OCI-LY7 (cell line): ENCODE measurements around the gene ZNF160. TPM values are rescaled to one million over a fixed set of nuclear protein-coding genes. Genes with fewer than 3 reads are reported as not detected.

Experiments used
- BruUV-seq: library from RNA; stranded (reverse); fragments of 400-500 nt; replicated peaks from 2 replicates; lab custom pipeline; 2021; lab: Mats Ljungman, UMichigan
- CTCF ChIA-PET: fragments of 300-600 bp; sonication (Branson Sonifier 250); formaldehyde crosslinking; loops from one replicate; lab custom pipeline; 2022; ENCODE audit warnings: antibody characterized with exemption; ENCODE audit not compliant: unreplicated experiment; lab: Charles Lee
- POLR2A ChIA-PET: fragments of 300-600 bp; sonication (Branson Sonifier 250); formaldehyde crosslinking; loops from one replicate; lab custom pipeline; 2022; ENCODE audit warnings: antibody characterized with exemption; lab: Charles Lee
- DNase-seq: peaks from one replicate; pipeline ENCODE4 v3.0.0-alpha.2; 2015; ENCODE audit warnings: low spot score
- H2AFZ ChIP-seq: fragments of 200-600 bp; sonication (generic), shearing (Covaris generic); 2 replicates; pipeline ENCODE4 v1.6.1; 2014; ENCODE audit warnings: mild to moderate bottlenecking, antibody characterized with exemption, low read length, moderate library complexity
- H3K27ac ChIP-seq: fragments of 200-600 bp; sonication (generic); 2 replicates; pipeline ENCODE4 v1.5.1; 2014; ENCODE audit warnings: mixed run types, low read depth, mild to moderate bottlenecking, moderate library complexity, low read length, inconsistent platforms; ENCODE audit not compliant: poor library complexity, severe bottlenecking
- H3K36me3 ChIP-seq: fragments of 200-600 bp; sonication (generic); 2 replicates; pipeline ENCODE4 v1.6.1; 2014; ENCODE audit warnings: mild to moderate bottlenecking, antibody characterized with exemption, low read length, moderate library complexity, mixed read lengths; ENCODE audit not compliant: insufficient read depth
- H3K4me1 ChIP-seq: fragments of 200-600 bp; sonication (generic); 2 replicates; pipeline ENCODE4 v1.5.1; 2014; ENCODE audit warnings: mild to moderate bottlenecking, low read length; ENCODE audit not compliant: insufficient read depth, poor library complexity, severe bottlenecking
- H3K4me2 ChIP-seq: fragments of 200-600 bp; sonication (generic); 2 replicates; pipeline ENCODE4 v1.6.1; 2014; ENCODE audit warnings: mild to moderate bottlenecking, low read length
- H3K4me3 ChIP-seq: fragments of 200-600 bp; sonication (generic); 2 replicates; pipeline ENCODE4 v1.5.1; 2014; ENCODE audit warnings: mild to moderate bottlenecking, low read depth, low read length; ENCODE audit not compliant: poor library complexity, severe bottlenecking
- H3K79me2 ChIP-seq: fragments of 200-600 bp; sonication (generic); 2 replicates; pipeline ENCODE4 v1.6.1; 2016; ENCODE audit warnings: low read depth, mild to moderate bottlenecking, low read length, moderate library complexity, mixed read lengths; ENCODE audit not compliant: insufficient read depth
- H3K9me2 ChIP-seq: fragments of 200-600 bp; sonication (generic); 2 replicates; pipeline ENCODE4 v1.6.1; 2016; ENCODE audit warnings: mild to moderate bottlenecking, low read length, mixed read lengths; ENCODE audit not compliant: insufficient read depth
- H3K9me3 ChIP-seq: fragments of 200-600 bp; sonication (generic); 2 replicates; pipeline ENCODE4 v1.6.1; 2014; ENCODE audit warnings: mild to moderate bottlenecking, mixed run types, low read length, mixed read lengths
- H4K20me1 ChIP-seq: fragments of 200-600 bp; sonication (generic); 2 replicates; pipeline ENCODE4 v1.6.1; 2014; ENCODE audit warnings: mild to moderate bottlenecking, antibody characterized with exemption, low read length, moderate library complexity, mixed read lengths; ENCODE audit not compliant: insufficient read depth
- EZH2phosphoT487 ChIP-seq: fragments of 200-600 bp; sonication (generic); IDR thresholded peaks from 2 replicates; pipeline ENCODE4 v1.6.1; 2018; ENCODE audit warnings: low read depth, borderline replicate concordance, mild to moderate bottlenecking, mixed run types, antibody characterized with exemption, low read length, moderate library complexity, mixed read lengths
- intact Hi-C: fragments of 100-400 bp; cut with micrococcal nuclease; formaldehyde crosslinking; loops from one replicate; pipeline ENCODE4 v1.10.0; 2022; ENCODE audit not compliant: unreplicated experiment
- total RNA-seq, 2 experiments: library from RNA; depleted of rRNA in 1 of 2; stranded (reverse); fragments of >200 nt in 1 of 2; shearing (Covaris generic) in 1 of 2; gene quantifications; 2 replicates each; pipeline ENCODE4 v1.2.3, GENCODE V29; 2014 to 2022
- TF ChIP-seq, protein P1 (sequence below): fragments of 200-600 bp; sonication (generic); conservative IDR thresholded peaks from 2 replicates; pipeline ENCODE4 v1.5.1; 2014; ENCODE audit warnings: mild to moderate bottlenecking, antibody characterized with exemption, low read length, moderate library complexity, mixed read lengths

ZNF160 gene
- total RNA-seq, 2 experiments from 2014 or later: 18.8 to 35.5 TPM

DNA sequence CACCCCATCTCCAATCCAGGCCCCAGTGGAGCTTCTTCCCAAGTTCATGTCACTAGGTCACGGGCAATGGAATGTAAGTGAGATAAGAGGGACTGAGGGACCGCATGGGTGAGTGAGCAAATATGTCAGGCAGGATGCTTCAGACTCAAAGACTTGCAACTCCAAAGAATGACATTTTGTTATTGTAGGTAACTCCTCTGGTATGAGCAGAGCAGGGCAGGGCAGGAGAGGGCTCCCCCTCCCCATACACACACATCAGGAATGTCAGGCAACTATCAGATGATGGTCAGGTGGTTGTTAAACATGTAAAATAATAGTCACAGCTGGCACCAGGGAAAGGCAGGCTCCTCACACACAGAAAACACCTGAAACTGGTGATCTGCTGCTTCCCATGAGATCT, 48.1 kb downstream of the ZNF160 start:
- intact Hi-C loops: no loop called here
- BruUV-seq: no TSS peak
- no peaks in the 10 kb centered on the region for H3K36me3 ChIP-seq

DNA sequence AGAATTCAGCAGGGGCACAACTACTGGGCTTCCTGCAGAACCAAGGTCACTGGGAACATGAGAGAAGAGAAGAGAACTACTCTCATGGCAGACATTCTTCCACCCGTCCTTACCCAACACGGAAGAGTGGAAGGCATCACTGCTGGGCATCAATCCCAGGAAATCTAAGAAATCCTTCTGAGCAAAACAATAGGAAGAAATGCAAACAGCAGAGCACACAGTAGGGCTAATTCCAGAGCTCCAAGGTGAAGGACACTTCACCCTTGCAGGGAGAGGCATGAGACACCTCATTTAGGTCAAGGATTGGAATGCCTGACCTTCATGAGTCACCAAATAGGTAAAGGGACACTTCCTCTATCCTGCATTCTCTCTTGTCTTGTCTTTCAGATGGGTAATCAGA, 55.8 kb downstream of the ZNF160 start:
- Histone ChIP-seq H3K9me2 (no peaks in the 10 kb centered on the region), H3K4me2 (no peak overlapping the region), H4K20me1 (no peaks in the 10 kb centered on the region), H3K79me2 (no peaks in the 10 kb centered on the region), H3K4me3 (no peak overlapping the region), H2AFZ (no peak overlapping the region), H3K4me1 (no peaks in the 10 kb centered on the region), H3K9me3 (no peaks in the 10 kb centered on the region), H3K27ac (no peak overlapping the region), H3K36me3 (no peaks in the 10 kb centered on the region)
- intact Hi-C loops: no loop called here
- DNase-seq: no peak
- no TSS peak for BruUV-seq
- TF ChIP-seq, protein P1, sequence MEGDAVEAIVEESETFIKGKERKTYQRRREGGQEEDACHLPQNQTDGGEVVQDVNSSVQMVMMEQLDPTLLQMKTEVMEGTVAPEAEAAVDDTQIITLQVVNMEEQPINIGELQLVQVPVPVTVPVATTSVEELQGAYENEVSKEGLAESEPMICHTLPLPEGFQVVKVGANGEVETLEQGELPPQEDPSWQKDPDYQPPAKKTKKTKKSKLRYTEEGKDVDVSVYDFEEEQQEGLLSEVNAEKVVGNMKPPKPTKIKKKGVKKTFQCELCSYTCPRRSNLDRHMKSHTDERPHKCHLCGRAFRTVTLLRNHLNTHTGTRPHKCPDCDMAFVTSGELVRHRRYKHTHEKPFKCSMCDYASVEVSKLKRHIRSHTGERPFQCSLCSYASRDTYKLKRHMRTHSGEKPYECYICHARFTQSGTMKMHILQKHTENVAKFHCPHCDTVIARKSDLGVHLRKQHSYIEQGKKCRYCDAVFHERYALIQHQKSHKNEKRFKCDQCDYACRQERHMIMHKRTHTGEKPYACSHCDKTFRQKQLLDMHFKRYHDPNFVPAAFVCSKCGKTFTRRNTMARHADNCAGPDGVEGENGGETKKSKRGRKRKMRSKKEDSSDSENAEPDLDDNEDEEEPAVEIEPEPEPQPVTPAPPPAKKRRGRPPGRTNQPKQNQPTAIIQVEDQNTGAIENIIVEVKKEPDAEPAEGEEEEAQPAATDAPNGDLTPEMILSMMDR: no peak
- TF ChIP-seq EZH2phosphoT487: no peak
- POLR2A ChIA-PET: no interaction called here
- CTCF ChIA-PET: no interaction called here

More for the DNA sequence above, 48.1 kb downstream of the ZNF160 start:
- Histone ChIP-seq H3K4me2 (no peak overlapping the region), H3K27ac (no peak overlapping the region), H3K79me2 (no peaks in the 10 kb centered on the region), H3K9me3 (no peaks in the 10 kb centered on the region), H3K4me3 (no peak overlapping the region), H4K20me1 (no peaks in the 10 kb centered on the region), H2AFZ (no peak overlapping the region), H3K9me2 (no peaks in the 10 kb centered on the region), H3K4me1 (no peaks in the 10 kb centered on the region)
- POLR2A ChIA-PET: no interaction called here
- no peak for DNase-seq
- CTCF ChIA-PET: no interaction called here
- no peak for TF ChIP-seq EZH2phosphoT487
- TF ChIP-seq, protein P1: no peak

DNA sequence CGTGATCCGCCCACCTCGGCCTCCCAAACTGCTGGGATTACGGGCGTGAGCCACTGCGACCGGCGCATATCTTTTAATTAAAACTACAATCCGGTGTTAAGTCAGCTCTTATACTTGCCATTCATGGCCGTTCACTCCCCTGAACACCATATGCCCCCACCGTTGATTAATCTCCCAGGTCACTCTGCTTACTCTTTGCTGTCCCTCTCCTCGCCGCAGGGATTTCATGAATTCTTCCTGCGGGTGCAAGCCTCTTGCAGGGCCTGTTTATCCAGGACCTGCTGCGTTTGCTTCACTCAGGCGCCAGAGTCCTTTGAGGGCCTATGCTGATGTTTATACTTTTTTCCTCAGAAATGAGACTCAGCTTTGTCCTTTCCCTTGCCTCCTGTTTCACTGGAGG, 57.7 kb downstream of the ZNF160 start:
- POLR2A ChIA-PET: no interaction called here
- Histone ChIP-seq H3K36me3 (no peaks in the 10 kb centered on the region), H3K4me2 (no peak overlapping the region), H3K9me3 (no peaks in the 10 kb centered on the region), H4K20me1 (no peaks in the 10 kb centered on the region), H3K4me3 (no peak overlapping the region), H3K79me2 (no peaks in the 10 kb centered on the region), H3K27ac (no peak overlapping the region), H3K9me2 (no peaks in the 10 kb centered on the region), H2AFZ (no peak overlapping the region), H3K4me1 (no peaks in the 10 kb centered on the region)
- TF ChIP-seq, protein P1: no peak
- TF ChIP-seq EZH2phosphoT487: no peak
- CTCF ChIA-PET: no interaction called here
- intact Hi-C loops: no loop called here
- no TSS peak for BruUV-seq
- no peak for DNase-seq
